Prostate gland (tissue), 2 donors: ENCODE results near the gene FSD2. TPM values are rescaled to one million over a fixed set of nuclear protein-coding genes. Genes with fewer than 3 reads are reported as not detected.

Experiments used
- DNase-seq: peaks from one replicate; pipeline ENCODE4 v3.0.0-alpha.2; 2019; ENCODE audit warnings: low spot score
- H3K27ac ChIP-seq, 2 donors: fragments of 200-600 bp; sonication (generic); 2 replicates each; pipeline ENCODE4 v1.5.1; 2017 to 2019
- H3K27me3 ChIP-seq: fragments of 200-600 bp; sonication (generic); replicated peaks from 2 replicates; pipeline ENCODE4 v1.5.1; 2019; ENCODE audit not compliant: insufficient read depth
- H3K36me3 ChIP-seq, 2 donors: fragments of 200-600 bp; sonication (generic); 1 replicate in 1 of 2; 2 replicates in 1 of 2; pipeline versions ENCODE4 v1.5.1 to v1.8.1; 2017 to 2019
- H3K4me1 ChIP-seq: fragments of 200-600 bp; sonication (generic); replicated peaks from 2 replicates; pipeline ENCODE4 v1.5.1; 2019
- H3K4me3 ChIP-seq, 2 donors: fragments of 200-600 bp; sonication (generic); 2 replicates each; pipeline ENCODE4 v1.5.1; 2017 to 2019
- H3K9me3 ChIP-seq: fragments of 200-600 bp; sonication (generic); 2 replicates; pipeline ENCODE4 v1.5.1; 2017
- CTCF ChIP-seq, 4 experiments: fragments of 200-600 bp in 2 of 4; fragments of 450-650 bp in 2 of 4; sonication (generic) in 2 of 4; IDR thresholded peaks; 1 replicate in 3 of 4; 2 replicates in 1 of 4; pipeline ENCODE4 v1.5.1; 2016 to 2019; ENCODE audit warnings: antibody characterized with exemption in 4 of 4, mild to moderate bottlenecking in 2 of 4, moderate library complexity in 2 of 4
- POLR2A ChIP-seq: fragments of 450-650 bp; IDR thresholded peaks from one replicate; pipeline ENCODE4 v1.6.1; 2016; ENCODE audit warnings: antibody characterized with exemption, mild to moderate bottlenecking
- POLR2AphosphoS5 ChIP-seq: sonication (generic); formaldehyde crosslinking; IDR thresholded peaks from one replicate; pipeline ENCODE4 v1.6.1; 2017; ENCODE audit warnings: antibody characterized with exemption
- WGBS: methylation state at CpG from one replicate; pipeline ENCODE4 v1.1.5; 2018; 5-methylcytosine and 5-hydroxymethylcytosine counted together
- intact Hi-C: fragments of 100-400 bp; cut with DNase I; formaldehyde crosslinking; loops from one replicate; pipeline ENCODE4 v1.14.2; 2022
- total RNA-seq, 2 donors: library from RNA; depleted of rRNA; stranded (reverse); fragments of >200 nt; gene quantifications; one replicate each; pipeline ENCODE4 v1.1.0, GENCODE V29; 2016

FSD2 gene
- total RNA-seq, 2 donors from 2014 or later: 0.05 TPM; not detected in 1

GRCh38 chr15:82748315-82748714, 57.6 kb downstream of the FSD2 start:
- Histone ChIP-seq H3K9me3 (no peaks in the 10 kb centered on the region), H3K4me3 (no peak overlapping the region), H3K36me3 (no peaks in the 10 kb centered on the region), H3K4me1 (peaks cover 6% of the 10 kb centered on the region), H3K27me3 (no peaks in the 10 kb centered on the region), H3K27ac (no peak overlapping the region)
- DNase-seq: no peak
- no peak for TF ChIP-seq POLR2A
- TF ChIP-seq CTCF (IDR thresholded peaks at IDR 0.05): no peak
- no peak for TF ChIP-seq POLR2AphosphoS5
- intact Hi-C loops: no loop called here

GRCh38 chr15:82743810-82744209, 62.1 kb downstream of the FSD2 start:
- WGBS: 100% methylated on average over 1 of the region's 1 CpG

GRCh38 chr15:82742134-82742533, 63.7 kb downstream of the FSD2 start:
- peak overlapping the region in 1 of 2 donors; percentile 45 for H3K27ac ChIP-seq
- no peaks in the 10 kb centered on the region for H3K9me3 ChIP-seq
- DNase-seq: peak; percentile 15
- H3K4me1 ChIP-seq: no peaks in the 10 kb centered on the region
- H3K36me3 ChIP-seq: no peaks in the 10 kb centered on the region
- WGBS: 53% methylated on average over 3 of the region's 3 CpGs
- TF ChIP-seq POLR2AphosphoS5: no peak
- TF ChIP-seq CTCF (IDR thresholded peaks at IDR 0.05): no peak
- no peak for TF ChIP-seq POLR2A
- no peak overlapping the region for H3K4me3 ChIP-seq
- no peaks in the 10 kb centered on the region for H3K27me3 ChIP-seq
- intact Hi-C loops: no loop called here

More at GRCh38 chr15:82743810-82744209, 62.1 kb downstream of the FSD2 start:
- Histone ChIP-seq H3K9me3 (no peaks in the 10 kb centered on the region), H3K36me3 (no peaks in the 10 kb centered on the region), H3K27ac (no peak overlapping the region), H3K27me3 (no peaks in the 10 kb centered on the region), H3K4me1 (no peaks in the 10 kb centered on the region), H3K4me3 (no peak overlapping the region)
- intact Hi-C loops: no loop called here
- TF ChIP-seq CTCF (IDR thresholded peaks at IDR 0.05) (no peak), POLR2A (no peak), POLR2AphosphoS5 (no peak)
- DNase-seq: no peak

- TF ChIP-seq CTCF (IDR thresholded peaks at IDR 0.05): no peak
- WGBS: 30% methylated on average over 2 of the region's 2 CpGs
- H3K9me3 ChIP-seq: no peaks in the 10 kb centered on the region
- intact Hi-C loops: no loop called here
- no peaks in the 10 kb centered on the region for H3K27me3 ChIP-seq
- no peak overlapping the region for H3K27ac ChIP-seq
- no peaks in the 10 kb centered on the region for H3K36me3 ChIP-seq
- H3K4me1 ChIP-seq: no peaks in the 10 kb centered on the region
- DNase-seq: no peak
- H3K4me3 ChIP-seq: no peak overlapping the region
Observed at GRCh38 chr15:82739086-82739485, 66.8 kb downstream of the FSD2 start.

DNA sequence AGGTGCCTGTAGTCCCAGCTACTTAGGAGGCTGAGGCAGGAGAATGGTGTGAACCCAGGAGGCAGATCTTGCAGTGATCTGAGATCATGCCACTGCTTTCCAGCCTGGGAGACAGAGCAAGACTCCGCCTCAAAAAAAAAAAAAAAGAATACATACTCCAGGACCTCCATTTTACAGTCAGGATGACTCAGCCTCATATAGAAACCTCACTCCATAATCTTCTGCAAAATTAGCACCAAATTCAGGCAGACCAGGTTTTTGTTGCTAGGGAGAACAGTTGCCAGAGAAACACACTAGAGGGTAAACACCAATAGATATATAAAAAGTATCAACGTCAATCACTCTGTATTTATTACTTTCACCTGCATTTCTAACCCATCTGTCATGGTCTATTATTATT, 67.9 kb downstream of the FSD2 start:
- Histone ChIP-seq H3K27ac (no peak overlapping the region), H3K4me3 (no peak overlapping the region), H3K4me1 (no peaks in the 10 kb centered on the region), H3K9me3 (no peaks in the 10 kb centered on the region), H3K27me3 (no peaks in the 10 kb centered on the region), H3K36me3 (no peaks in the 10 kb centered on the region)
- TF ChIP-seq CTCF (IDR thresholded peaks at IDR 0.05): no peak
- no peak for TF ChIP-seq POLR2AphosphoS5
- no peak for TF ChIP-seq POLR2A
- intact Hi-C loops: no loop called here
- 75% methylated on average over 2 of the region's 2 CpGs for WGBS
- DNase-seq: no peak
